Amygdala (tissue), 56 donors: ENCODE data around the gene LYPD3.
A peak's percentile ranks its signal among the peaks of the same experiment; 100 is the strongest.

Source experiments
- DNase-seq, 56 donors: peaks; one replicate each; lab custom pipeline; 2025; lab: John Stamatoyannopoulos, UW

Gene LYPD3

GRCh38 chr19:43488179-43488578 lies 22.8 kb upstream of the LYPD3 start:
- no peak for DNase-seq

GRCh38 chr19:43486412-43486811 lies 21.0 kb upstream of the LYPD3 start:
- no peak for DNase-seq

- DNase-seq, result no peak
Measured at GRCh38 chr19:43485951-43486350, 20.5 kb upstream of the LYPD3 start.

GRCh38 chr19:43483281-43483680 lies 17.9 kb upstream of the LYPD3 start:
- no peak for DNase-seq

- DNase-seq, result no peak
Measured at GRCh38 chr19:43482193-43482592, 16.8 kb upstream of the LYPD3 start.

- no peak for DNase-seq
Measured at GRCh38 chr19:43481701-43482100, 16.3 kb upstream of the LYPD3 start.

GRCh38 chr19:43480574-43480973 lies 15.2 kb upstream of the LYPD3 start:
- no peak for DNase-seq

GRCh38 chr19:43479961-43480561 lies 14.7 kb upstream of the LYPD3 start:
- DNase-seq, result no peak

- no peak for DNase-seq
Measured at GRCh38 chr19:43479226-43479625, 13.8 kb upstream of the LYPD3 start.

GRCh38 chr19:43478323-43478722 lies 12.9 kb upstream of the LYPD3 start:
- no peak for DNase-seq

- DNase-seq, result no peak
Measured at GRCh38 chr19:43476606-43477005, 11.2 kb upstream of the LYPD3 start.

GRCh38 chr19:43474986-43475705 lies 9.7 kb upstream of the LYPD3 start:
- peak; percentile 7 to 94 (median 76) for DNase-seq

- DNase-seq, result no peak
Measured at GRCh38 chr19:43474487-43474886, 9.1 kb upstream of the LYPD3 start.

- DNase-seq, result no peak
Measured at GRCh38 chr19:43471091-43471490, 5.7 kb upstream of the LYPD3 start.

GRCh38 chr19:43470288-43470687 lies 4.9 kb upstream of the LYPD3 start:
- DNase-seq, result no peak

GRCh38 chr19:43469160-43469480 lies 3.7 kb upstream of the LYPD3 start:
- no peak for DNase-seq

- DNase-seq, result no peak
Measured at GRCh38 chr19:43468354-43469159, 3.1 kb upstream of the LYPD3 start.

GRCh38 chr19:43467730-43468129 lies 2.3 kb upstream of the LYPD3 start:
- DNase-seq, result no peak

- DNase-seq, result no peak
Measured at GRCh38 chr19:43467276-43467675, 1.9 kb upstream of the LYPD3 start.

GRCh38 chr19:43466793-43467192 lies 1.4 kb upstream of the LYPD3 start:
- DNase-seq, result no peak

GRCh38 chr19:43464134-43464775 lies 1.2 kb downstream of the LYPD3 start:
- DNase-seq, result peak in 42 of 56 donors; percentile 6 to 81 (median 52)
